T-helper 1 cell (primary cell): Measurements from ENCODE around the gene FAM156A.
A peak's percentile ranks its signal among the peaks of the same experiment; 100 is the strongest.
"Not testable (repeated sequence)": the region's sequence is repeated elsewhere in the genome, so short reads cannot be mapped to it uniquely, and the experiment has no call there.

ENCODE experiments used
- DNase-seq, 5 donors: peaks; one replicate each; pipeline ENCODE4 v3.0.0-alpha.2; 2012 to 2020
- total RNA-seq, 4 donors: gene quantifications; one replicate each; lab custom pipeline; 2026; lab: John Stamatoyannopoulos, UW

The FAM156A gene
- total RNA-seq = 0.30 to 0.71 (median 0.58) reads per million in 4 donors

GRCh38 chrX:52958113-52958959 lies at the start of gene FAM156A:
Gene FAM156A, minus strand, starts transcription at chrX:52958518. Its CDS starts 9,930 bp downstream, at chrX:52948588.
- not testable (repeated sequence) for DNase-seq

DNA sequence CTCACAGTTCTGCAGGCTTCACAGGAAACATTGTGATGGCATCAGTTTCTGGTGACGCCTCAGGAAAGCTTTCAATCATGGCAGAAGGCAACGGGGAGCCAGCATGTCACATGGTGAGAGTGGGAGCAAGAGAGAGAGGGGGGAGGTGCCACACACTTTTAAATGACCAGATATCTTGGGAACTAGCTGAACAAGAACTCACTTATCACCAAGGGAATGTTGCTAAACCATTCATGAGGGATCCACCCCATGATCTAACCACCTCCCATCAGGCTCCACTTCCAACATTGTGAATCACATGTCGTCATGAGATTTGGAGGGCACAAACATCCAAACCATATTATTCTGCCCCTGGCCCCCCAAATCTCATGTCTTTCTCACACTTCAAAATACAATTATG lies 47.0 kb upstream of the FAM156A start:
- no peak for DNase-seq

GRCh38 chrX:53004811-53005210 lies 46.5 kb upstream of the FAM156A start:
- no peak for DNase-seq

- DNase-seq = no peak
Observed at GRCh38 chrX:53004038-53004437, 45.7 kb upstream of the FAM156A start.

DNA sequence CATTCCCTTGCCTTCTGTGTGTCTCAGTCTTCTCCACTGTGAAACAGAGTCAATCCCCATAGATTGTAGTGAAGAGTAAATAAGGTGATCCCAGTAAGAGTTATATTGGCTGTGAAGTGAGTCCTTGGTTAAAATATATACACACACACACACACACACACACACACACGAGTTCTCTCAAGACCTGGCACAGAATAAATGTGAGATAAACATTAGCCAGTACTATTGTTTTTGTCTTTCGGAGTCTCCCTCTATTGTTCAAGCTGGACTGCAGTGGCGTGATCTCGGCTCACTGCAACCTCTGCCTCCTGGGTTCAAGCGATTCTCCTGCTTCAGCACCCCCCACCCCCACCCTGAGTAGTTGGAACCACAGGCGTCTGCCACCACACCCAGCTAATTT lies 44.8 kb upstream of the FAM156A start:
- no peak for DNase-seq

- no peak for DNase-seq
Observed at GRCh38 chrX:53001958-53002357, 43.6 kb upstream of the FAM156A start.

GRCh38 chrX:53000447-53001135 lies 42.3 kb upstream of the FAM156A start:
- DNase-seq = no peak

- DNase-seq = no peak
Observed at GRCh38 chrX:52995987-52996331, 37.6 kb upstream of the FAM156A start.

DNA sequence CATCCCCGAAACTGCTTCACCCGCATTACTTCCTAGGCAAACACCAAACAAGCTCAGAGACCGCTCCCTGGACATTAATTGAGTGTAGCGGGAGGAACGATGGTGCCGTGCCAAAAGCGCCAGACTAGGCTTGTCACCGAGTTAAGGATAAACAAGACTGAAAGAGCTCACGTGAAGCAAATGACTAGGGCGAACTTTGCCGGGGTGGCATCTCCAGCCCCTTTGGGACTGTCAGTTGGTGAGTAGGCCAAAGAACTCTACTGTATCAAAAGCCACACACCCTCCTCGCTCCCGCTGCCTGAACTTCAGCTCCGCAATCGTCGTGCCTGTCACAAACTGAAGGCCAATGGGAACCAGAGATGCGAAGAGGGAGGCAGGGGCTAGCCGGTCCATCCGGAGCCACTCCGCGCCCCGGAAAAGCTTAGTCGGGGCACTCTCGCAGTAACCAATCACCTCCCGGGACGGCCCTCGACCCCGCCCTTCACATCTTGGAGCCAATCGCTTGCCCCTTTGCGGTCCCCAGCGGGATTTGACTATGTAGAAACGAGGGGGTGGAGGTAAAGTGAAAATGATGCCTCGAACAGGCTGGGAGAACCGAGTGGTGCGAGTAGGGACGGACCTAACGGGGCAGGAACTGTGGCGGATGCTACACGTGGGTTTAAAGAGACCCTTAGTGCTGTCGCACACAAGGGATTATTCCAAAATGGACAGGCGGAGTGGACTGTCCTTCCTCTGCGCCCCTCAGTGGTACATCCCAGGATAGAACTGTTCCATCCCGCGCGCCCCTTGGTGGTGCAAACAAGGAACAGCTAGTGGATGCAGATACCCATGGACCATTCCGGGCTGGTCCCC lies 37.0 kb upstream of the FAM156A start:
- peak; percentile 76 to 95 (median 84) for DNase-seq

- DNase-seq = no peak
Observed at GRCh38 chrX:52990848-52991247, 32.5 kb upstream of the FAM156A start.

DNA sequence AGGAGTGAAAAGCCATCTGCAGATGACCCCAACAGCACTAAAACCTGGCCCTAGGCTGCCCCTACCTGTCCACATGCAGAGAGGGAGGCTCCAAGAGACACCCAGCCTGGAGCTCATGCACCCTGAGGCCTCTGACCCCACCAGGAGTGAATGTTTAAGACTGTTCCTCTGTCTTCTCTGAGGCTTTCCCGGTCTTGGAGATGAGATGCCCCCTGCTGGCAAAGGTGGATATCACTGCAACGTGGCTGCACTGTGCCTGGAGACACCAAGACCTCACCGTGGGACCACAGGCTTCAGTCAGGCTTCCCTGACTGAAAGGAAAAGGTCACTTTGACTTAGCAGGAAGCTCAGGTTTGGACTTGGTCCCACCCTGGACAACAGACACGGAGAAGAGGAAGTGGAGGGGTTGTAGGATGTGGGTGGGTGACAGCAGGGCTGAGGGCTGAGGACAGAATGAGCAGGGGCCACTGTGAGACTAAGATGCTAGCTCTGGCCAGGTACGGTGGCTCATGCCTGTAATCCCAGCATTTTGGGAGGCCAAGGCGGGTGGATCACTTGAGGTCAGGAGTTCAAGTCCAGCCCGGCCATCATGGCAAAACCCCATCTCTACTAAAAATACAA lies 31.8 kb upstream of the FAM156A start:
- peak in 4 of 5 donors; percentile 15 to 61 (median 26) for DNase-seq

- no peak for DNase-seq
Observed at GRCh38 chrX:52988985-52989917, 30.9 kb upstream of the FAM156A start.

GRCh38 chrX:52983321-52984000 lies 25.1 kb upstream of the FAM156A start:
- no peak for DNase-seq

- no peak for DNase-seq
Observed at GRCh38 chrX:52979993-52980392, 21.7 kb upstream of the FAM156A start.

- no peak for DNase-seq
Observed at GRCh38 chrX:52979568-52979967, 21.2 kb upstream of the FAM156A start.

DNA sequence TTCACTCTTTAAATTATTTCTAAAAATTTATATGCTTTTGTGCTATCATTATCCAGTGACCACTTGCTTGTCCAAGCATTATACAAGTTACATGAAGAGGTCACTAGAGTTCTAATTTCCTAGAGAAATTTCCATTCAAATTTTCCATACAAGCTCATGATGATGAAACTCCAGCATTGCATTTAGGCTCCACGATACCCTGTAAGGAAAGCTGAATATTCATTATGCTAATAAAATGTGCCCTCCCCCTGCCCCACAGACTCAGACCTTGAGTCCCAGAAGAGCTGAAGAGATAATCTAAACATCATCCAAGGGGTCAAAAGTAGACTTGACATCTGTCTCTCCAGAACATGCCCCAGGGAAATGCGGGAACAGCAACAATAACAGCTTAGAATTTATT lies 19.6 kb upstream of the FAM156A start:
- no peak for DNase-seq

DNA sequence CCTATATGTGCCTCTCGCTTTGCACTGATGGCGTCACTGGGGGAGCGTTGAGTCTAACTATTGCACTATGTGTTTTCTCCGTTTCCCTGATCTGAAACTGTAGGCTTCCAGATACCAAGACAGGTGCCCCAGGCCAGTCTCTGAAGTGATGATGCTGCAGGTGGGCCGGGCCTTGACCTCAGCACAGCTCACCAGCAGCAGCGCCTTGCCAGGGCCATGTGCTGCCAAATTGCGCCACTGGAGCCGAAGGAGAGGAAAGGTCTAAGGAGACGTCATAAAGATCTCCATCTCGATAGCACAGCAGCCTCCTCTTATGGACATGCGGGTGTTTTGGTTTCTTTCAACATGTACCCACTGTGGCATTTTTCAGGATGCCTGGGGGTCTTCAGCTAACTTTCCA lies 17.3 kb upstream of the FAM156A start:
- not testable (repeated sequence) for DNase-seq

DNA sequence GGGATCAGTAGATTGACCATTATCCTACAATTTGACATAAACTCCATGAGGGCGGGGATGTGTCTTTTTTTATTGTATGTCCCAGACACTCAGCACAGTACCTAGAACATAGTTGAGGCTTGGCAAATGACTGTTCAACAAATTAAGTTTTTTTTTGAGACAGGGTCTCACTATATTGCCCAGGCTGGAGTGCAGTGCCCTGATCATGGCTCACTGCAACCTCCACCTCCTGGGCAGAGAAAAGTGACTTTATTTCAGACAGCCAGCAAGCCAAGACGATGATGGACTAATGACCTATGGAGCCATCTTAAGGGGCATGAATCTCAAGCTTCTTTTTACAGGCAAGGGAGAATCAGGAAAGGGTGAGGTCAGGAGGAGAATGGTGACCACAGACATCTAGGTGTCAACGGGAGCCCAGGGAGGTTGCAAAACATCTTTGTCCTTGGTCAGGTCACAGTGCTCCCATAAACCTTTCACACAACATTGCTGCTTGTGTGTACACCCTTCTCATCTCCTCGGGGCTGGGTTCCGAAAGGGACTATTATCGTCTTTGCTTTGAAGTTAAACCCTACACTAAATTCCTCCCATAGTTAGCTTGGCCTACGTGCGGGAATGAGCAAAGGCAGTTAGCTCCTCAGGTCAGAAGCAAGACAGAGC lies 16.1 kb upstream of the FAM156A start:
- not testable (repeated sequence) for DNase-seq

- not testable (repeated sequence) for DNase-seq
Observed at GRCh38 chrX:52967922-52968321, 9.6 kb upstream of the FAM156A start.
